Activated CD8-positive, alpha-beta memory T cell treated with anti-CD3 and anti-CD28 coated beads for 1 hour (primary cell): ENCODE results near the gene RGS14.
"Not testable (repeated sequence)": the region's sequence is repeated elsewhere in the genome, so short reads cannot be mapped to it uniquely, and the experiment has no call there.

Experiments used
- DNase-seq, 2 donors: peaks; one replicate each; pipeline ENCODE4 v3.0.0-alpha.2; 2020; ENCODE audit warnings: low read depth in 1 of 2; ENCODE audit errors: extremely low read depth in 1 of 2

Gene RGS14

GRCh38 chr5:177346820-177347219, 10.9 kb upstream of the RGS14 start:
- no peak for DNase-seq

- DNase-seq, result no peak
Measured at GRCh38 chr5:177347699-177348098, 10.0 kb upstream of the RGS14 start.

GRCh38 chr5:177349362-177349647, 8.4 kb upstream of the RGS14 start:
- no peak for DNase-seq

DNA sequence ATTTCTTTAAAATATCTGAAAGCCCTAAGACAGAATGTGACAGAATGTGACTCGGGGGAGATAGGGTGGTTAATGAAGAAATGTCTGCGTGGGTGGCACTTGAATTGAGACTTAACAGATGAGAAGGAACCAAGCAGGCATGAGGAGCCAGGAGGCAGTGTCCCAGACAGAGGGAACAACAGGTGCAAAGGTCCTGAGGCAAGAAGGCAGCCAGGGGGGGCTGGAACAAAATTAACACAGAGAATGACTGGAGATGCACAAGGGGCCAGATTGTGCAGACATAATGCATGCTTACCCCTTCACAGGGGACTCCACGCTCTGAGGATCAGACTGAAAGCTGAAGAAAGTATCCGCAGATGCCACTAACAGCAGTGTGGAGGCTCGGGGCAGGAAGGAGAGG, 8.0 kb upstream of the RGS14 start:
- no peak for DNase-seq

DNA sequence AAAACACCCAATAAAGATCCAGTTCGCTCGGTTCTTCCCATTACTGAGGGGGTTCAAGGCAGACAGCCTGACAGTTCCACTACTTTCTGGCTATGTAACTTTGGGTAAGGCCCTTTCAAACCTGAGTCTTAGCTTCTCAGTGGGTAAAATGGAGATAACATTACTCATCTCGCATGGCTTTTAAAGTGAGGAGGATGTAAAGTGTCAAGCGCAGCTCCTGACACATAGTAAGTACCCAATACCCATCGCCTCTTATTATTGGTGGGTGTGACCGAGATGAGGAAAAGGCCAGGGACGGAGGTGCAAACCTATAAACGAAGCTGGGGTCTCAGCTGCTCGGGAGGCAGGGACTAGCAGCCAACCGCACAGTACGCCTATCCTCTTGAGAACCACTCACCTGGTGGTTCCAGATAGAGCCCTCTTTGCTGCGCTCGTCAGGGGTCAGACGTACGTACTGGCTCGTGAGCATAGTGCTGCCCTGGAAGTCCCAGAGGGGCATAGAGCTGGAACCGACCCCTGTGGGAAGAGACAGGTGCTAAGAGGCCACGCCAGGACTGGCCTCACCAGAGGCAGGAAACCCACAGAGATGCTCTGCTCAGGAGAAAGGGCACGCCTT, 6.8 kb upstream of the RGS14 start:
- DNase-seq, result no peak

DNA sequence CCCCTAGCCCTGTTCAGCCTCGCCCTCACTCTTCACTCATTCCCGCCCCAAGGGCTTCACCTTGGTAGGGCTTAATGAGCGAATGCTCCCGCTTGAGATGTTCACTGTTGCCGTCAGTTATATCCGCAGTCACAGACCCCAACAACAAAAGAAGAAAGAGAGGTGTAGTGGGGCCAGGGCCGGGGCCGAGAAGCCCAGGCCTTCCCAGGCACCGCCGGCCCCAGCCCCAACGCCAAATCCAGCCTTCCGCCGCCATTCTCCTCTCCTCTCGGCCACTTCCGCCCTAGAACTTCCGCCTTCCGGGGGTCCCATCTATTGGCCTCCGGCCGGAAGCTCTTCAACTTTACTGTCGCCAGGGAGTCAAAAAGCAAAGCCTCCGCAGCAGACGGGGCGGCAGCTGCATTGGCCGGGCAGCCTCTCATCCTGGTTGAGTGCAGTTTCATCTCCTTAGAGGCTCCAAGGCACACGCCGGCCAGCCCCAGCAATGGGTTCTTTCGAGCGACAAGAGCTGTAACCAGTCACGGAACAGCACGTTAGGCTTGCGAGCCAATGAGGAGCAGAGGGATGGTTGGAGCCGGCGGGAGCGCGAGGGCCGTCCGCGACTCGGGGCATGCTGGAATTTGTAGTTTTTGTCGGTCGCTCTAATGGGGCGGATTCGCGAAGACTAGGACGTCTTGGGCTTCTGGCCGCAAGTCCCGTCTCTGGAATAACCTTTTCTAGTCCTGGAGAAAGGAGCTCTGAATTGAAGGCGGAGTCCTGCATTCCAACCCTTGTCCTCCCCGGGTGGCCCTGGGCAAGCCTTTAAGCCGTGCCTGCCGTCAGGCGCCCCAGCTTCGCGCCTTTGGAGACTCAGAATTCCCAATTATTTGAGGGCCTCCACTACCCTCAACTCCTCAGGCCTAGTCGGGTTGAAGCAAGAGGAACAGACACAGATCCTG, 6.1 kb upstream of the RGS14 start, which contains the start of gene LMAN2:
Gene LMAN2, minus strand, starts transcription at position 277 of the 938 bp plus-strand sequence. Its CDS starts 21 bp downstream, at position 256.
- peak; percentile 77 to 81 for DNase-seq

DNA sequence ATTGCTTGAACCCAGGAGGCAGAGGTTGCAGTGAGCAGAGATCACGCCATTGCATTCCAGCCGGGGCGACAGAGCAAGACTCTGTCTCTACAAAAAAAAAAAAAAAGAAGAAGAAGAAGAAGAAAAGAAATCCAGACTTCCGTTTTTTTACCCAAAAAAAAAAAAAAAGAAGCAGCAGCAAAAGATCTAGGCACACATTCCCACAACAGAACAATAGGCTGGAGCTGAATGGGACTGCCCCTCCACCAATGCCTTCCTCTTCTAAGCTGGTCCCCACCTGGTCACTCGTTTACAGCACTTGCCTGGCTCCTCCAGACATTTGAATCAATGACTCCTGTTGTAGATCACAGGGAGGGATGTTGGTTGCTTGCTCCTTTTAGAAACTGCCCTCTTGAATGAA, 4.6 kb upstream of the RGS14 start:
- DNase-seq, result no peak

- DNase-seq, result no peak
Measured at GRCh38 chr5:177354256-177354655, 3.5 kb upstream of the RGS14 start.

DNA sequence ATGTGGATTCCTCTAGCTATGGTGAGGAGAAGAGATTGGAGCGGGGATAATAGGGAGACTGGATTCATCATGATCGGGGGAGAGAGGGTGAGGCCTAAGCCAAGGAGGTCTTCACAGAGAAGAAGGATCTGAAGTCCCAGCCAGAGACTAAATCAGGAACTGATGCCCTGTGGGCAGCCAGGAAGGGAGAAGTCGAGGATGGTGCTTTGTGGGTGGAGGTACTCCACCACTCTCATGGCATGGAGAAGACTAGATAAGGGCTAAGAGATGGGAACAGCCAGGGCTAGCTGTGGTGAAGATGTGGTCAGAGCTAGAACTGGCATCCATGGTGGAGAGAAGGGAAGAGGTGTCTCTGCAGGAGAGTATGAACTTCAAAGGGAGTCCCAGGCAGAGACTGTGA, 3.0 kb upstream of the RGS14 start:
- DNase-seq, result no peak

DNA sequence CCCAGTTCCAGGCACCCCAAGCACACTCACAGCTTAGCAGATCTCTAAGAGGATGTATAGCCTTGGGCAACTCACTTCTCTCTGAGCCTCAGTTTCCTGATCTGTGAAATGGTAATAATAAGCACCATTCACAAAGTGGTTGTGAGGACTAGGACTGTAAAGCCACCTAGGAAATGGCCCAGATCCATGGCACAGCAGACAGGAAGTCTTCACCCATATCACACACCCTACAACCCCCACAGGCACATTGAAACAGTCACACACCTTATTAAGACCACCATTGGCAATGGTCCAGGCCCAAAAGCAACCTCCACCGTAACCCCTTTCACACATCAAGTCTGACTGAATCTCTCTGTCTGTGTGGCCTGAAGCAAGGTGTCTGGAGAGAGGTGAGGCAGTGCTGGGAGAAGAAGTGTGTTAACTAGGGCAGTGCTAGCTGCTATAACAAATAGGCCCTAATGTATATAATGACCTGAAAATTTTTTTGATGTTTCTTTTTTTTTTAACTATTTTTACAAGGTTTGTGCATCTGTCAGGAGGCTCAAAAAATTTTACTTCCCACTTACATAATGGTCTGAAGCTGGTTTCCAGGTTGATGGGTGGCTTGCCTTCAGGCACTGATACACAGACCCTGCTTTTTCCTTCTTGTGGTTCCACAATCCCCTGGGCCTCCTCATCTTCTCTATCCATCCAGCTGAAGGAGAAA, 2.4 kb upstream of the RGS14 start:
- no peak for DNase-seq

GRCh38 chr5:177355868-177356168, 1.9 kb upstream of the RGS14 start:
- no peak for DNase-seq

DNA sequence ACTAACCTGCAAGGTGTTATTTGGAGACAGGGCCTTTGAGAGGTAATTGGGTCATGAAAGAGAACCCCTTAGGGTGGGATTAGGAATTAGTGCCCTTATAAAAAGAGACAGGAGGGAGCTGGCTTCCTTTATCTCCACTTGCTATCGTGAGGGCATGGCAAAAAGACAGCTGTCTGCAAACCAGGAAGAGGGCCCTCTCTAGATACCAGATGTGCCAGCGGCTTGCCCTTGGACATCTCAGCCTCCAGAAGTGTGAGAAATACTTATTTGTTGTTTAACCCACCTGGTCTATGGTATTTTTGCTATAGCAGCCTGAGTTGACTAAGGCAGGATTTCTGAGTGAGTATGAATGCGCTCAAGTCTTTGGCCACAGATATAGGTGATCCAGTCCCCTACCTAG, 978 bp upstream of the RGS14 start:
- no peak for DNase-seq

- DNase-seq, result no peak
Measured at GRCh38 chr5:177357146-177357458, 622 bp upstream of the RGS14 start.

DNA sequence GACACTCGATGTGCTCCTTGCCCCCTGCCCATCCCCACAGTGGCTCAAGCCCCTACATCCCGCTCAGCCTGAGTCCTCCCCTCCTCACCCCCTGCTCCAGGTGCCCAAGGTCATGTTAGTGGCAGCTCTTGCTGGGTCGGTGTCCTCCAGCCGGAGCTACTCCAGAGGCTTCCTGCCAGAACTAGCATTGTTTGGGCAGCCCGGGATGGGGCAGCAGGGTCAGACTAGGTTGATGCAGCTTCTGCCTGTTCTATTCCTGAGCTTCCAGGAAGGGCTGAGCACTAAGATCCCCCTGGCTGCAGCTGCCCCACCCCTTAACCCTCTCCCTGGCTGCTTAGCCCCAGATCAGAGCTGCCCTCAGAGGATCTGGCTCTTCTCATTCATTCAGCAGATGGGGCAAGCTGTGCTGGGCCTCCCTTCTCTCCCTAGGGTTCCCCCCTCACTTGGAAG, 671 bp downstream of the RGS14 start:
- DNase-seq, result no peak

DNA sequence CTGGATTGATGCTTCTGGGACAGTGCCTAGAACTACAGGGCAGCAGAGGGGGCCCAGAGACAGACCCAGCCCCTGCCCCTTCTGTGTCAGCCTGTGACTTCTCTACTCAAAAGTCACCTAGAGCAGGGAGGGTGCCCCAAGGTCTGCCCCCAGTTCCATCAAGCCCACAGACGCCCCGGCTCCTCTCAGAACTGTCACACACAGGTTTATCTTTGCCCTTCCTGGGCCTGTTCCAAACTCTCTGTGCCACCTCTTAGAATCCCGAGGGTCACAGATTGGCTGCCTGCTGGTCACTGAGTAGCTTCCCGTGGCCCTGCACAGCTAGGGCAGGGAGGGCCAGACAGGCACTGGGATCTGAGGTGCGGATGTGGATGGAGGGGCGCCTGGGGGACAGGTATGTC, 1.7 kb downstream of the RGS14 start:
- DNase-seq, result no peak

DNA sequence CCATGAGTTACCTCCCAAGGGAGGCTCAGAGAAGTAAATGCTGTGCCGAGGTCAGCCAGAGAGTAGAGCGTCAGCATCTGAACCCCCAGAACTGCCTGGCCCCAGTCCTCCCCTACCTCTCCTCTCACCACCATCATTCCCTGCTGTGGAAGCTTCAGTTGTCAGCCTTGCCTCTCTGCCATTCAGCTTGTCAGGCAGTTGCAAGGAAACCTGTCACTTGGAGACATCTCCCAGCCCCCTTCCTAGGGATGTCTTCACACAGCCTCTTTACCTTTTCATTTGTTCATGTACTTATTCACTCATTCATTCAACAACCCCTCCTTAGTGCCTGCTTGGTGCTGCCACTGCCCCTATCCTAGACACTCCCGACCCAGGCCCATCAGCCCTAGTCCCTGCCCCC, 2.1 kb downstream of the RGS14 start:
- no peak for DNase-seq

GRCh38 chr5:177360740-177361139, 3.0 kb downstream of the RGS14 start:
- not testable (repeated sequence) for DNase-seq

- DNase-seq, result no peak
Measured at GRCh38 chr5:177361418-177362291, 3.9 kb downstream of the RGS14 start.

GRCh38 chr5:177362292-177362609, 4.5 kb downstream of the RGS14 start:
- no peak for DNase-seq

GRCh38 chr5:177362610-177363507, 5.1 kb downstream of the RGS14 start:
- DNase-seq, result peak; percentile 27 to 49
